Aorta (tissue), 5 donors: Measurements from ENCODE around the gene URI1. TPM values are rescaled to one million over a fixed set of nuclear protein-coding genes. Genes with fewer than 3 reads are reported as not detected.

Source experiments
- ATAC-seq: fragments of 200-7000 bp; cut with Tn5 transposase; one replicate; pipeline ENCODE4 v1.9.1; 2022; ENCODE audit warnings: moderate library complexity; ENCODE audit not compliant: low FRiP score
- DNase-seq, 2 donors: peaks; one replicate each; pipeline ENCODE4 v3.0.0-alpha.2; 2020
- H3K27ac ChIP-seq, 2 donors: one replicate each; pipeline ENCODE4 v1.5.1; 2013; ENCODE audit warnings: low read length in 2 of 2, mild to moderate bottlenecking in 2 of 2, moderate library complexity in 2 of 2, control low read depth in 1 of 2, inconsistent platforms in 1 of 2, low read depth in 1 of 2
- H3K27me3 ChIP-seq, 2 donors: one replicate each; pipeline ENCODE4 v1.6.1; 2013; ENCODE audit warnings: control low read depth in 1 of 2, low read length in 1 of 2, mild to moderate bottlenecking in 1 of 2, moderate library complexity in 1 of 2; ENCODE audit not compliant: insufficient read depth in 2 of 2, control insufficient read depth in 1 of 2
- H3K36me3 ChIP-seq, 2 donors: one replicate each; pipeline ENCODE4 v1.6.1; 2013; ENCODE audit warnings: control low read depth in 1 of 2, low read length in 1 of 2, mild to moderate bottlenecking in 1 of 2; ENCODE audit not compliant: insufficient read depth in 2 of 2, control insufficient read depth in 1 of 2
- H3K4me1 ChIP-seq, 2 donors: one replicate each; pipeline ENCODE4 v1.6.1; 2013; ENCODE audit warnings: low read length in 2 of 2, control low read depth in 1 of 2, mild to moderate bottlenecking in 1 of 2, moderate library complexity in 1 of 2; ENCODE audit not compliant: insufficient read depth in 2 of 2, control insufficient read depth in 1 of 2
- H3K4me3 ChIP-seq, 2 donors: one replicate each; pipeline ENCODE4 v1.5.1; 2013; ENCODE audit warnings: low read length in 2 of 2, control low read depth in 1 of 2, mild to moderate bottlenecking in 1 of 2
- H3K9me3 ChIP-seq: one replicate; pipeline ENCODE4 v1.6.1; 2013; ENCODE audit warnings: mild to moderate bottlenecking, low read length; ENCODE audit not compliant: control insufficient read depth
- WGBS, 2 donors: extraction: QIAGEN DNeasy Blood & Tissue Kit; methylation state at CpG; one replicate each; pipeline ENCODE4 v1.1.7; 2013; 5-methylcytosine and 5-hydroxymethylcytosine counted together
- intact Hi-C, 2 donors: fragments of 100-400 bp; cut with DNase I; formaldehyde crosslinking; loops; one replicate each; pipeline versions ENCODE4 v1.14.2 to v1.15.0; 2022
- polyA plus RNA-seq, 2 donors: library from polyadenylated mRNA; stranded (reverse); fragments of 200-250 nt; gene quantifications; one replicate each; pipeline ENCODE4 v1.2.3, GENCODE V29; 2013
- total RNA-seq, 2 donors: library from RNA; stranded (reverse); fragmentation: NEBNext Ultra II Directional; extraction: Animal tissue kit (Norgen Biotek cat#: 25700); gene quantifications; one replicate each; pipeline ENCODE4 v1.2.1, GENCODE V29; 2021
- donor health status: healthy with polysubstance abuse.
- donor health status: Bipolar disorder and iron deficiency.
- donor health status: DM: no; HTN: no; CAD: no.
- donor health status: DM: no; HTN: no; CAD: no.
- donor health status: DM: yes; HTN: yes; CAD: no.

URI1 gene
- total and polyA plus RNA-seq, 4 donors: 29.0 to 55.9 (median 44.1) TPM

- no peak for ATAC-seq
- DNase-seq: no peak
- intact Hi-C loops: no loop called here
- Histone ChIP-seq H3K4me3 (no peak overlapping the region), H3K36me3 (no peaks in the 10 kb centered on the region), H3K4me1 (no peaks in the 10 kb centered on the region), H3K9me3 (peaks cover 3% of the 10 kb centered on the region), H3K27ac (no peak overlapping the region), H3K27me3 (peaks cover 0 to 3% of the 10 kb centered on the region in 2 donors)
- 70 to 80% methylated on average over 3 of the region's 3 CpGs for WGBS, 2 donors
Measured at GRCh38 chr19:29934257-29934656, 7.8 kb upstream of the URI1 start.

DNA sequence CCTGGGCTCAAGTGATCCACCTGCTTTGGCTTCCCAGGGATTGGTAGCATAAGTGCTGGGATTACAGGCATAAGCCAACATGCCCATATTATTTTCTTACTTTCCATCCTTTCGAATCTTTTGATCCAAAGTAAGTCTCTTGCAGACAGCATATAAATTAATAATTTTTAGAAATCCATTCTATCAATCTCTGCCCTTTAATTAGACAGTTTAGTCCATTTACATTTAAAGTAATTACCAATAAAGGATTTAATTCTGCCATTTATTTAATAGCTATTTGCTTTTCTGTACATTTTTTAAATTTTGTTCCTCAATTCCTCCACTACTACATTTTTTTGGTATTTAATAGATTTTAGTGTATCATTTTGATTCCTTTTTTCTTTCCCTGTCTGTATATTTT lies 7.3 kb upstream of the URI1 start:
- H3K4me1 ChIP-seq: no peaks in the 10 kb centered on the region
- no peak for ATAC-seq
- H3K9me3 ChIP-seq: peaks cover 3% of the 10 kb centered on the region
- WGBS, 2 donors: 90 to 97% methylated on average over 1 of the region's 1 CpG
- H3K27ac ChIP-seq: no peak overlapping the region
- intact Hi-C loops: no loop called here
- H3K27me3 ChIP-seq: peaks cover 0 to 3% of the 10 kb centered on the region in 2 donors
- no peaks in the 10 kb centered on the region for H3K36me3 ChIP-seq
- DNase-seq: no peak
- no peak overlapping the region for H3K4me3 ChIP-seq

GRCh38 chr19:29936409-29936808 lies 5.6 kb upstream of the URI1 start:
- DNase-seq: no peak
- intact Hi-C loops: no loop called here

DNA sequence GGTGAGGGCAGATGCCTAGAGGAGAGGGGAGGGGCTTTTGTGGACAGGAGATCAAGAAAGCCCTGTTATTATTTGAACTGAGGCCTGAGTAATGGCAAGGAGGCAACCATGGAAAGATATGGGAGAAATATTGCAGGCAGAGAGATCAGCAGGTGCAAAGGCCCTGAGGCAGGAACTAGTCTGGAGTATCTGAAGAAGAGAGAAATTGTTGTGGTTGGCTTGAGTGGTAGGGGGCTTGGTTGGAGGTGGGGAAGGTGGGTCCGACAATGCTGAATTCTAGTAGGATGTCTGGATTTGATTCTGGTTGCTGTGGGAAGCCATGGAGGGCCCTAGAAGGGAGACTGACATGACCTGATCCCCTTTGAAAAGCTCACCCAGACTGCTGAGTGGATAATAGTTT lies 2.4 kb upstream of the URI1 start:
- H3K4me1 ChIP-seq: no peaks in the 10 kb centered on the region
- DNase-seq: no peak
- intact Hi-C loops: loop anchor here in 1 of 2 donors (5.0 kb wide), 1 partner anchor 127 kb away; the partner anchor contains the start of gene CCNE1
- no peak overlapping the region for H3K4me3 ChIP-seq
- no peak overlapping the region for H3K27ac ChIP-seq
- no peak for ATAC-seq
- H3K9me3 ChIP-seq: peaks cover 1% of the 10 kb centered on the region
- 93 to 100% methylated on average over 1 of the region's 1 CpG for WGBS, 2 donors
- H3K27me3 ChIP-seq: peaks cover 0 to 3% of the 10 kb centered on the region in 2 donors
- no peaks in the 10 kb centered on the region for H3K36me3 ChIP-seq

More at GRCh38 chr19:29936409-29936808, 5.6 kb upstream of the URI1 start:
- no peak overlapping the region for H3K4me3 ChIP-seq
- H3K36me3 ChIP-seq: no peaks in the 10 kb centered on the region
- no peak overlapping the region for H3K27ac ChIP-seq
- no peak for ATAC-seq
- no peaks in the 10 kb centered on the region for H3K4me1 ChIP-seq
- peaks cover 3% of the 10 kb centered on the region for H3K9me3 ChIP-seq
- peaks cover 0 to 3% of the 10 kb centered on the region in 2 donors for H3K27me3 ChIP-seq
- 88 to 93% methylated on average over 3 of the region's 3 CpGs for WGBS, 2 donors

DNA sequence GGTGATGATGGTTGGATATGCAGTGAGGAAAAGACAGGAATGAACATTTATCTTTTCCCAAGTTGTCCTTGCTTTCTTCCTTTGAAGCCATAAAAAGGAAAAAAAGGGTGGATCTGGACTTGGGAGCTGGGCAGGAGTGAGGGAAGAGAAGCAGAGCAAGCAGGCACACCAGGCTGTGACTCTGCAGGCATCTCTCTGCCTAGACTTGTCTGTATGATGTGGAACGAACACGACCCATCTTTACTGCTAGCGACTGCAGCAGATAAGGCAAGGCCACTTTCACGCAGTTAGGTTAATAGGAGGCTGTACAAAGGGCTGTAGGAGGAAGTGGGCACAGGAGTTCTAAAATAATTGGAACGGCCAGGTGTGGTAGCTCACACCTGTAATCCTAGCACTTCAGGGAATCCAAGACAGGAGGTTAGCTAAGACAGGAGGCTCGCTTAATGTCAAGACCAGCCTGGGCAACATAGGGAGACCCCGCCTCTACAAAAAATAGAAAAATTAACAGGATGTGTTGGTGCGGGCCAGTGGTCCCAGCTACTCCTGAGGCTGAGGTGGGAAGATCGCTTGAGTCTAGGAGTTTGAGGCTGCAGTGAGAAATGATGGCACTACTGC lies 961 bp upstream of the URI1 start:
- DNase-seq (no peak), ATAC-seq (no peak)
- peaks cover 1% of the 10 kb centered on the region for H3K9me3 ChIP-seq
- no peaks in the 10 kb centered on the region for H3K36me3 ChIP-seq
- no peak overlapping the region for H3K27ac ChIP-seq
- peaks cover 0 to 4% of the 10 kb centered on the region in 2 donors for H3K4me1 ChIP-seq
- H3K4me3 ChIP-seq: no peak overlapping the region
- WGBS, 2 donors: 90 to 94% methylated on average over 9 of the region's 9 CpGs
- H3K27me3 ChIP-seq: peaks cover 0 to 3% of the 10 kb centered on the region in 2 donors
- intact Hi-C loops: loop anchor here in 1 of 2 donors (5.0 kb wide), 1 partner anchor 129 kb away; the partner anchor contains the start of gene CCNE1

DNA sequence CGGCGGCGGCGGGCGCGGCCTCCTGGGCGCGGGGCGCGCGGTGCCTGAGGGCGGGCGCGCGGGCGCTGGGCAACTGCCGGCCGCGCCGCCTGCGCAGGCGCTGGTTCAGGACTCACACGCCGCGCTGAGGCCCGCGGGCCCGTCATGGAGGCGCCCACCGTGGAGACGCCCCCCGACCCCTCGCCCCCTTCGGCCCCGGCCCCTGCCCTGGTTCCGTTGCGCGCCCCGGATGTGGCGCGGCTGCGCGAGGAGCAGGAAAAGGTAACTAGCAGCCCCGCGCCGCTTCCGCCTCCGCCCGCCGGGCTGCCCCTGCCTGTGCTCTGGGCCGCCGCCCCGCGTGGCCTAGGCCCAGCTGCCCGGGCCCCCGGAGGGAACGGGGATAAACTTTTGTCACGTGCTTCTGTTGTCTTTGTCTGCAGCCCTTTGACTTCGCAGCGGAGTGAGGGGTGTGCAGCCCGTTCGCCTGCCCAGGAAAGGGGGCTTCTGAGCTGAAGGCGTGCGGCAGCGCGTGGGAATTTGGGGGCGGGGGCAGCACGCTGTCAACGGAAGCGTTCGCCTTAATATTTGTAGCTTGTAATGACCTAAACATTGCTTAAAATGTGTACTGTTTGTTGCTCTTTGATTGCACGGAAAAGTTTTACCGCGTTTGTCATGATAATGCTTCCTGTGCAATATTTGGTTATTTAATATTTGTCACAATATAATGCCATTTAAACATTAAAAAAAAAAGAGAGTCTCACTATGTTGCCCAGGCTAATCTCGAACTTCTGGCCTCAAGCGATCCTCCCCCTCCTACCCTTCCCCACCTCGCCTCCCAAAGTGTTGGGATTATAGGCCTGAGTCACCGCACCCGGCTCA lies 594 bp downstream of the URI1 start:
- intact Hi-C loops: loop anchor here in 1 of 2 donors (5.0 kb wide), 1 partner anchor 130 kb away; the partner anchor contains the start of gene CCNE1
- Histone ChIP-seq H3K36me3 (no peaks in the 10 kb centered on the region), H3K4me1 (peaks cover 0 to 4% of the 10 kb centered on the region in 2 donors), H3K4me3 (peak overlapping the region; percentile 98), H3K27me3 (peaks cover 0 to 1% of the 10 kb centered on the region in 2 donors), H3K9me3 (peaks cover 1% of the 10 kb centered on the region), H3K27ac (peak overlapping the region in 1 of 2 donors; percentile 65)
- peak; percentile 77 to 86 for DNase-seq
- 2 to 4% methylated on average over 34 to 79 of the region's 79 CpGs for WGBS, 2 donors
- peak; percentile 80 for ATAC-seq

DNA sequence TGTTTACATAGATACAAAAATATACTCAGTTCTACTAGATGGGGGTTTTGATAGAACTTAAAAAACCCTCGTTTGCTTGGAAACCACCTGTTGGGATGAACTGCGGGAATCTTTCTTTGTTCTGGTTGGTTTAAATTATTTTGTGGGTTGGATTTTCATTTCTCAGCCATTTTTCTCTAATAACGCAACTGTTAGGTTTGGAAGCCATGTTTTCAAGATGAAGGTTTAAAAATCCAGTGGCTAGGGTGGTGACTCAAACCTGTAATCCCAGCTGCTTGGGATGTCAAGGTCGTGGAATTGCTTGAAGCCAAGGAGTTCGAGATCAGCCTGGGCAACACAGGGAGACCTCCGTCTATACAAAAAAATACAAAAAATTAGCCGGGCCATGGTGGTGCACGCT lies 1.6 kb downstream of the URI1 start:
- DNase-seq (no peak), ATAC-seq (no peak)
- H3K27ac ChIP-seq: no peak overlapping the region
- WGBS, 2 donors: 79 to 89% methylated on average over 8 of the region's 8 CpGs
- no peaks in the 10 kb centered on the region for H3K27me3 ChIP-seq
- peak overlapping the region in 1 of 2 donors; percentile 12 for H3K4me3 ChIP-seq
- H3K4me1 ChIP-seq: peaks cover 0 to 4% of the 10 kb centered on the region in 2 donors
- H3K36me3 ChIP-seq: no peaks in the 10 kb centered on the region
- intact Hi-C loops: loop anchor here in 1 of 2 donors (5.0 kb wide), 1 partner anchor 131 kb away; the partner anchor contains the start of gene CCNE1
- no peaks in the 10 kb centered on the region for H3K9me3 ChIP-seq

DNA sequence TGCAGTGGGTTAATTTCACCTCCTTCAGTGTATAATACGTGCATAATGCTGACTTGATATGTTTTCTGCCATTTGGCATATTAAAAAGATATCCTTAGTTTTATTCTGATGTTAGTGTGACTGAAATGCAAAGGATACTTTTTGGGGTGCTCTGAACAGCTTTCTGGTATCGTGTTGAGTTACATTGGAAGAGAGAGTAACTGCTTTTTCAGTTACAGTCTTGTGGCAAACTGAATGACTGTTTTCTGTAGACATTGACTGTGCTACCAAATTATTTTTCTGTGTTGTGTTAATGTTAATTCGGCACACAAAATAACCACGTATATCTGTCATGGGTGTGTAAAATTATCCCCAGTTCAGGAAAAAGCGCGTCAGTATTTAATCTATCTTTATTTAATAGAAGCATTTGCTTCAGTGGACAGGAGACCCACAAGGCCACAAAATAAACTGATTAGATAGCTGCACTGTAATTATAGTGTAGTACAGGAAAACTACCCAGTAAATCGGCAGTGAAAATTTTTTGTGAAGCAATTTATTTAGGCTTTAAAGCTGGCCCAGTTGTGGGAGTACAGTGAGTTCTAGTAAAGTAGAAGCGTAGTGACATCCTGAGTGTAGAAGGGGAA lies 2.5 kb downstream of the URI1 start:
- no peak for DNase-seq
- 49 to 60% methylated on average over 8 of the region's 8 CpGs for WGBS, 2 donors
- H3K27me3 ChIP-seq: no peaks in the 10 kb centered on the region
- peaks cover 0 to 4% of the 10 kb centered on the region in 2 donors for H3K4me1 ChIP-seq
- no peak for ATAC-seq
- H3K9me3 ChIP-seq: no peaks in the 10 kb centered on the region
- intact Hi-C loops: loop anchor here in 1 of 2 donors (5.0 kb wide), 1 partner anchor 132 kb away; the partner anchor contains the start of gene CCNE1
- no peaks in the 10 kb centered on the region for H3K36me3 ChIP-seq
- no peak overlapping the region for H3K4me3 ChIP-seq
- no peak overlapping the region for H3K27ac ChIP-seq
